Activated naive CD4-positive, alpha-beta T cell treated with Interleukin-2 at 50 U/mL for 16 hours (primary cell): ENCODE results near the gene TOGARAM1.
A peak's percentile ranks its signal among the peaks of the same experiment; 100 is the strongest.

Experiments used
- DNase-seq: peaks from one replicate; pipeline ENCODE4 v3.0.0-alpha.2; 2020

TOGARAM1 gene, protein sequence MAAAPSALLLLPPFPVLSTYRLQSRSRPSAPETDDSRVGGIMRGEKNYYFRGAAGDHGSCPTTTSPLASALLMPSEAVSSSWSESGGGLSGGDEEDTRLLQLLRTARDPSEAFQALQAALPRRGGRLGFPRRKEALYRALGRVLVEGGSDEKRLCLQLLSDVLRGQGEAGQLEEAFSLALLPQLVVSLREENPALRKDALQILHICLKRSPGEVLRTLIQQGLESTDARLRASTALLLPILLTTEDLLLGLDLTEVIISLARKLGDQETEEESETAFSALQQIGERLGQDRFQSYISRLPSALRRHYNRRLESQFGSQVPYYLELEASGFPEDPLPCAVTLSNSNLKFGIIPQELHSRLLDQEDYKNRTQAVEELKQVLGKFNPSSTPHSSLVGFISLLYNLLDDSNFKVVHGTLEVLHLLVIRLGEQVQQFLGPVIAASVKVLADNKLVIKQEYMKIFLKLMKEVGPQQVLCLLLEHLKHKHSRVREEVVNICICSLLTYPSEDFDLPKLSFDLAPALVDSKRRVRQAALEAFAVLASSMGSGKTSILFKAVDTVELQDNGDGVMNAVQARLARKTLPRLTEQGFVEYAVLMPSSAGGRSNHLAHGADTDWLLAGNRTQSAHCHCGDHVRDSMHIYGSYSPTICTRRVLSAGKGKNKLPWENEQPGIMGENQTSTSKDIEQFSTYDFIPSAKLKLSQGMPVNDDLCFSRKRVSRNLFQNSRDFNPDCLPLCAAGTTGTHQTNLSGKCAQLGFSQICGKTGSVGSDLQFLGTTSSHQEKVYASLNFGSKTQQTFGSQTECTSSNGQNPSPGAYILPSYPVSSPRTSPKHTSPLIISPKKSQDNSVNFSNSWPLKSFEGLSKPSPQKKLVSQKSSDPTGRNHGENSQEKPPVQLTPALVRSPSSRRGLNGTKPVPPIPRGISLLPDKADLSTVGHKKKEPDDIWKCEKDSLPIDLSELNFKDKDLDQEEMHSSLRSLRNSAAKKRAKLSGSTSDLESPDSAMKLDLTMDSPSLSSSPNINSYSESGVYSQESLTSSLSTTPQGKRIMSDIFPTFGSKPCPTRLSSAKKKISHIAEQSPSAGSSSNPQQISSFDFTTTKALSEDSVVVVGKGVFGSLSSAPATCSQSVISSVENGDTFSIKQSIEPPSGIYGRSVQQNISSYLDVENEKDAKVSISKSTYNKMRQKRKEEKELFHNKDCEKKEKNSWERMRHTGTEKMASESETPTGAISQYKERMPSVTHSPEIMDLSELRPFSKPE (N-terminal part only)

DNA sequence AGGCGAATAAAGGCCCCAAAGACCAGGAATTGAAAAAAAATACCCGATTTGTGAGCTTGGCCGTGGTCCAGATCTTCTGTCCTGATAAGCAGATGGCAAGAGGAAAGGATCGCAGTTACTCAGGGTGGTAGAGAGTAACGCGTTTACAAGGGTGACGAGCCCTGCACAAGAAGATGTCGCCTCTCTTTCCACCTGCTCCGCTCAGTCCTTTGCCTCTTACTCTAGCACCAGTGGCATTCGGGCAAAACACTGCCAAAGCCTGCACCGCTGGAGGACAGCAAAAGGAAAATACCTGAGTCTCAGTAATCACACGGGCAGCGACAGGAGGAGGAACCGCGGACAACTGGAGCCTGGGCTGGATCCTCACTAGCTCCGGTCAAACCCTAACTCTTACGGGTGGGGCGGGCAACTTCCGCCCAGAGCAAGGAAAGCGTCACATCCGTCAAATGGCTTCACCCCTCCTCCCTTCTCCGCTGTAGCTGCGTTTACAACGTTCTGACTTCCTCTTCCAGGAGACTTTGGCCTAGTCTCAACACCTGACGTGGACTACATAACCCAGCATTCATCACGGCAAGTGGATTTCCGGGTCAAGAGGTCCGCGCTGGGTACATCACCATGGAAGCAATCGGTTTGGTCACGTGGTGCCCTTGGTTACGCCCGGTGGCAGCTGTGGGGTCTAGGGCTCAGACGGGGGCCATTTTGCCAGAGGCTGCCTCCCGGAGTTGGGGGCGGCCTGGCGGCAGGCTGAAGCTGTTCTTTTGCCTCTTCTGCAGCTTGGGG lies at the start of gene TOGARAM1, which contains the start of gene KLHL28:
Gene TOGARAM1 (plus strand): TSS at position 637 of the 780 bp plus-strand sequence. CDS start 232 bp downstream, outside the sequence.
Gene KLHL28 (minus strand): TSS at position 394 of the 780 bp plus-strand sequence. CDS start 16,019 bp downstream, outside the sequence.
- DNase-seq = peak; percentile 96

DNA sequence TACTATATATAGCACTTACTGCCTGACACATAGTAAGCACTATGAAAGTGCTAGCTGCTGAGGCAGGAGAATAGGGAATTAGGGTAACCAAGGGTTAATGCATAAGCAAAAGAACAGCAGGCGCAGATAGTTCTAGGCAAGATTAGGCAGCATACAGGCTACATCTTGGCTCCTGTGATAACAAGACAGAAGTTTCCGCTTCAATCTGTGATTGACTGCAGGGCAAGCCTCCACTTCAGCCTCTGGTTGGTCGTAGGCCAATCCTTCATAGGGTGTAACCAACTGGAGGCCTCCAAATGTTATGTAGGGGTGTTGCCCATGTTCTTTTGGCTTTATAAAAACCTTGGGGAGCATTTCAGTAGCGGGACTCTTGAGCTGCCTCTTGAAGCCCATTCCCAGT lies 47.1 kb upstream of the TOGARAM1 start:
- DNase-seq = no peak

DNA sequence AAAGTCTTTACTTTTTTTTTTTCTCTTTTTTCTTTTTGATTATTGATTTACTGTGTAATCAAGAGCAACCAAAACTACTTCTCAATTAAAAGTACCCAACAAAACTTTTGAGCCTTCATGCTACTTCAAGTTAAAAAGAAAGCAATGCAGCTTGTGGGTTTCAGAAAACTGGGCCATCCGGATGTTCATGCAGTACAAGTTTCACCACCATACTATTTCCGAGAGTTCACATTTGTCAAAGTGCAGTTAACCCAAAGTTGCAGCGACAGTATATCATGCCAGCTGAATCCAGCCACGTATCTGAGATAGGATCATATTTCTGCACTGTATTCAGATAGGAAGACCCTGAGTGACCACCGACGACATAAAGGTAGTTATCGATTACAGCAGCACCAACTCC lies 33.2 kb upstream of the TOGARAM1 start:
- no peak for DNase-seq

DNA sequence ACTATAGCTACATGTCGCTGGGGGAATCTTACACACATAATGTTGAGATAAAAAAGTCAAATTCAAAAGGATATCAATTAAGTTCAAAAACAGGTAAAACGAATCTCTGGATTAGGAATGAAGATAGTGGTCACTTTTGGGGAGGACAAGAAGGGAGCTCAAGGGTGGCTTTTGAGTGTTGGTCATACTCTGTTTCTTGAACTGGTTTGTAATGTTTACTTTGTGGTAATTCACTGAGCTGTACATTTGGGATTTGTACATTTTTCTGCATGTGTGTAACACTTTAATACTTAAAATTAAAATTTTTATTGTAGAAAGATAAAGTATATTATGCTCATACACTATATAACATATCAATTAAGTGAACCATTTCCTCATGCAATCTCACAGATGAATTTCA lies 26.8 kb upstream of the TOGARAM1 start:
- DNase-seq = no peak

DNA sequence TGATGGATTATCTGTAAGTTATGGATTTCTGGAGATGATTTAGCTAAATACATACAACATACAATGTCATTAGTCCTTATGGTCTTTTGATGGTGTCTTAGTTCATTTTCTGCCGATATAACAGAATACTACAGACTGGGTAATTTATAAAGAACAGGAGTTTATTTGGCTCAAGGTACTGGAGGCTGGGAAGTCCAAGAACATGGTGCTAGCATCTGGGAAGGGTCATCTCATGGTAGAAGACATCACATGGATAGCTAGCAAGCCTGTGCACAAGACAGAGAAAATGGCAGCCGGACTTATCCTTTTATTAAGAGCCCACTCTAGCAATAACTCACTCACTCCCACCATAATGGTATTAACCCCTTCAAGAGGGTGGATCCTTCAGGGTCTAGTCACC lies 24.4 kb upstream of the TOGARAM1 start:
- no peak for DNase-seq

DNA sequence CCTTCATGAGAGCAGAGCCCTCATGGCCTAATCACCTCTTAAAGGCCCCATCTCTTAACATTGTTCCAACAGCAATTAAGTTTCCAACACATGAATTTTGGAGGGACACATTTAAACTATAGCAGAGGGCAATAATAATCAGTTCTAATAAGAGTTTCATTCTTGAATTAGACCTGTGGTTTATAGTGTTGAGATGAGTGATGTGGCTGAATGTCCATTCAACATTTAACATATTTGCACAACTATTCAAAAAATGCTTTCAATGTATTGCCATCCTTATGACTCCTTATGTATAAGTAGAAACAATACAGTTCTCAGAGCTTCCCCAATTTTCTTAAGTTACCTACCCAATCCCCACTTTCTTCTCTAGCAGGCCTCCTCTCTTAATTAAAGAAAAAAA lies 21.8 kb upstream of the TOGARAM1 start:
- DNase-seq = no peak

DNA sequence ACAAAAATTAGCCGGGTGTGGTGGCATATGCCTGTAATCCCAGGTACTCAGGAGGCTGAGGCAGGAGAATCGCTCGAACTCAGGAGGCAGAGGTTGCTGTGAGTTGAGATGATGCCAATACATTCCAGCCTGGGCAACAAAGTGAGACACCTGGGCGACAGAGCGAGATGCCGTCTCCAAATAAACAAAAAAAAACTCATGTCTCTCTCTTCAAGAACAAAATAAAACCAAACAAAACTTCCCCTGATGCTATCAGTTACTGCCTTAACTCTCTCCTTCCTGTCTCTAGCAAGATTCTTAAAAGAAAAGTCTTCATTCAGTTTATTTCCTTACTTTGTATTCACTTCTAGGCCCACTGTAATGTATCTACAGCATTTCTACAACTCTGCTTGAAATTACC lies 21.0 kb upstream of the TOGARAM1 start:
- DNase-seq = no peak

DNA sequence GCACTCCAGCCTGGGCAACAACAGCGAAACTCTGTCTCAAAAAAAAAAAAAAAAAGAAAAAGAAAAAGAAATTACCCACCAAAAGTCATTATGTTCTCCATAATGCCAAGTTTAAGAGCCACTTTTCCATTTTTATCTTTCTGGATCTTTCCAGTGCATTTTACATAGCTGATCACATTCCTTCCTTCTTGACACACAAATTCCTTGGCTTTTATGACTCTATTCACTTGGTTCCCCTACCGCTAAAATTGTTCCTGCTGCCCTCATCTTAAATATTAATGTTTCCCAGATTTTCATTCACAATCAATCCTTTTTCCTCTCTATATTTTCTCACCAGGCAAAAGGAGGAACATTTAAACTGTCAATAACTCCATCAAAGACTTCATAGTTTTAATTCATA lies 20.4 kb upstream of the TOGARAM1 start:
- DNase-seq = no peak

DNA sequence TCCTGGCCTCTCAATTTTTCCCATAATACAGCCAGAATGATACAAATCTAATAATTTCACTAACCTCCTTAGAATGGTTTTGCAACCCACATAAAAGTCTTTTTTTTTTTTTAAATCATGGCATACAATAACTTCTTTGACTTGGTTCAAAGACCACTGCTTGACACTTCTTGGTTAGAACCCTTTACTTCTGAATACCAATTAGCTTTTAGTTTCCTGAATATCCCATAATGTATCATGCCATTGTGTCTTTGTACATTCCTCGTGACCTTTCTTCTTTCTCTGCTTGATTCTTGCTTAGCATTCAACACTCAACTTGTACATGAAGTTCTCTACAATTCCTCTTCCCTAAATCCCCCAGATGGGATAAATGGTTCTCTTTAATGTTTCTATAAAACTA lies 19.6 kb upstream of the TOGARAM1 start:
- no peak for DNase-seq

DNA sequence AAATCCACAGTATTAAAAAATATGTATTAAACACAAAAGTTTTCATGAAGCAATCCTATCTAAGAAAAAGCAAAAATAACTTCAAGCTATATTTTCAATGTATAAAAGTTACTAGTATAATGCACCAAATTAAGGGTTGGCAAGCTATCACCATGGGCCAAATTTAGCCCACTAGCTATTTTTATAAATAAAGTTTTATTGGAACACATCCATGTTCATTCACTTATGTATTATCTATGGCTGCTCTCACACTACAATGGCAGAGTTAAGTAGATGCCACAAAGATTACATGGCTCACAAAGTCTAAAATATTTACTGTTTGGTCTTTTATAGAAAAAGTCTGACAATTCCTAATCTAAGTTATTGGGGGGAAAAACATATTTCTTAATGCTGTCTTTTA lies 17.9 kb upstream of the TOGARAM1 start:
- no peak for DNase-seq

DNA sequence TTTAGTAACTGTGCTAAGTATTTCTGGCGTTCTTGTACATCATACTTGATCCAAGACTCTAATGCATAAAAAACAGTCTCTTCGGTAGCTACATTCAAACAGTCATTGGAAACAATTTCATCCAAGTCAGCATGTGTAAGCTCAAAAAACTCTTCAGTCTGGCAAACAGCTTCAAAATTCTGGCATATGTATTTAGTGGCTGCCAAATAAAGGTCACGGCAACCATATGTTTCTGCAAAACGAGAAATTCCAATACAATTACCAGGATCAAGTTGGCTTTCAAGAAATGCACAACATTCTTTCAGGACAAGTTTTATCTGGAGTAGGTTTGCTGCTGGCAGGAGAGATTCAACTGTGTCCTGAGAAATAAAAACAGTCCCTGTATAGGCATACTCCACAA lies 16.7 kb upstream of the TOGARAM1 start:
- no peak for DNase-seq

DNA sequence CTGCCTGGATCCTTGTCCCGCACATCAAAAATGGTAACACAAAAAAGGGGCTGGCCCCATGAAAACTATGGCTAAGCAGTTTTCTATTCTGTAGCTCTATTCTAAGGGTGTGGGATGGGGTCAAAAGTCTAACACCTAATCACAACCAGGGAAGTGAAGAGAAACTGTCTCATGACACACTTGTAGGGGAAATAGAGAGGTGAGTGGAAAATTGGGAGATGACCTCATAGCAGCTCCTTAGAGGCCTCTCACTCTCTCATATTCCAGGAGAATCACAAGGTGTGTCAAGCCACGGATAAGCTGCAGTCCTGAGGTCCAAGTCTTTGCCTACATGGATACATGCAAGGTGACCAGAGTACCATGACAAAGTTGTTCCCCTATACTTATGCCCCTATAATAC lies 10.9 kb upstream of the TOGARAM1 start:
- DNase-seq = no peak

DNA sequence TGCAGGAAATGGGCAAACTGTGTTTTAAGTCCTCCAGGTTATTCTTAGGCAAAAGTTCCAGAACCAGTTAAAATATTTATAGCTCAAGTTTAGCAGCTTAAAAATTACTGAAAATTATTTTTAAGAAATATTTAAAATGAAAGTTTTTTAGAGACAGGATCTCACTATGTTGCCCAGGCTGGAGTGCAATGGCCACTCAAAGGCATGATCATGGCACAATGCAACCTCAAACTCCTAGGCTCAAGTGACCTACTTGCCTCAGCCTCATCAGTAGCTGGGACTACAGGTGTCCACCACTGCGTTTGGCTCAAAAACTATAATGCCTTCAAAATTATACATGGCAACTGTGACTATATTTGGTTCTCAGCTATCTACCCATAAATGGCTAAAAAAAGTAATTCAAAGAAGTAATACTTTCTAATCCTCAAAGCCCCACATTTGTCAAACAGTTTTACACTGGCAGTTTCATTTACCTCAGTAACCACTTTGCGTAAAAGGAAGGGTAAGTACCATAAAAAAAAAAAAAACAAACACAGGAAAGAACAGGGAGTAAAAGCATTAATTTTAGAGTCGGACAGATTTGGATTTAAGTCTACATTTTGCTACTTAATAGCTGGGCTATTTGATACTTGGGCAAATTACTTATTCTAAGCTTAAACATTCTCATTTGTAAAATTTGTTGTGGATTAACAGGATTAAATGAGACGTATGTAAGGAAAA lies 9.4 kb upstream of the TOGARAM1 start:
- DNase-seq = no peak

DNA sequence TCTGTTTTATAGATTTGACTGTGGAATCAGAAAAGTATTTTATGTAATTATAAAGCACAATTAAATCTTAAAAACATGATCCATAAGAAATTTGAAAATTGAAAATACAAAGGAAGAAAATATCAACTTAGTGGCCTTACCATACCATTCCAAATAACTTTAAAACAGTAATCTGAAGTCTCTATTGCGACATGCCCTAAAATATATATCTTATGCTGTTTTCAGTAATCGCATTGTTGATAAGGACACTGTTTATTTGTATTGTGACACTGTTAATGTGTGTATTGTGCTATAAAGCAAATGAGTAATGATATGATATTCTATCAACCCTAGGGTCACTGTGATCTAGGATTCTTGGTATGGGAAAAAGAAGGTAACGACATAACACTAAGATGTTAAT lies 7.2 kb upstream of the TOGARAM1 start:
- DNase-seq = no peak

DNA sequence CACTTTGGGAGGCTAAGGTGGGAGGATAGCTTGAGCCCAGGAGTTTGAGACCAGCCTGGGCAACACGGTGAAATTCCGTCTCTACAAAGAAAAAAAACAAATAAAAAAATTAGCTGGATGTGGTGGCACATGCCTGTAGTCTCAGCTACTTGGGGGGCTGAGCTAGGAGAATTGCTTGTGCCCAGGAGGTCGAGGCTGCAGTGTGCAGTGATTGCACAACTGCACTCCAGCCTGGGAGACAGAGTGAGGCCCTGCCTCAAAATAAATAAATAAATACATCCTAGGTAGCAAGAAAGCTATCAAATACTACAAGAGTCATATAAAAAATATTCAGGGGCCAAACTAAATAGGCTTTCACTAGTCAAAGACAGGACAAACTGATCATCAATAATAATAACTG lies 6.5 kb upstream of the TOGARAM1 start:
- no peak for DNase-seq

DNA sequence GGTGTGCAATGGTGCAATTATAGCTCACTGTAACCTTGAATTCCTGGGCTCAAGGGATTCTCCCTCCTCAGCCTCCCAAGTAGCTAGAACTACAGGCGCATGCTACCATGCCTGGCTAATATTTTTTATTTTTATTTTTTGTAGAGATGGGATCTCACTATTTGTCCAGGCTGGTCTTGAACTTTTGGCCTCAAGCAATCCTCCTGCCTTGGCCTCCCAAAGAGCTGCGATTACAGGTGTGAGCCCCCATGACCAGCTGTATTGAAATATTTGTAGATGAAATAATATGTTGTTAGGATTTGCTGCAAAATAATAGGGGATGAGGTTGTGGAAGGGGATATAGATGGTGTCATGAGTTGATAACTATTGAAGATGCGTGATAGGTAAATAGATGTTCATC lies 5.1 kb upstream of the TOGARAM1 start:
- no peak for DNase-seq

DNA sequence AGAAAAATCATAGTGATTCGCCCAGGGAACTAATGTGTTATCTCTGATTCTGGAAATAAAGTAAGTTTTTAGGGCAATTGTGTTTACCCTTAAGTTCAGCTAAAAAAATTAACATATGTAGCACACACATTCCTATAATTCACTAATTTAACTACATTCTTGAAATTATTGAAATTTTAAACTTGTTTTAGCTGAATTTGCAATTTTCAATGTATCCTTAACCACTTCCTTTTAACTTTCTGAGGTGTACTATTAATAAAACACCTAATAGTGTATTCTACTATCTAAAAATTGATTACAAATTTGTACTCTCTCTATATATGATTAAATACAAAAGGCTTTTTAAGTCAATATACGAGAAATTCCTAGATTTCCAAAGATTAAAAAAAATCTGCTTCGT lies 2.5 kb upstream of the TOGARAM1 start:
- DNase-seq = no peak

DNA sequence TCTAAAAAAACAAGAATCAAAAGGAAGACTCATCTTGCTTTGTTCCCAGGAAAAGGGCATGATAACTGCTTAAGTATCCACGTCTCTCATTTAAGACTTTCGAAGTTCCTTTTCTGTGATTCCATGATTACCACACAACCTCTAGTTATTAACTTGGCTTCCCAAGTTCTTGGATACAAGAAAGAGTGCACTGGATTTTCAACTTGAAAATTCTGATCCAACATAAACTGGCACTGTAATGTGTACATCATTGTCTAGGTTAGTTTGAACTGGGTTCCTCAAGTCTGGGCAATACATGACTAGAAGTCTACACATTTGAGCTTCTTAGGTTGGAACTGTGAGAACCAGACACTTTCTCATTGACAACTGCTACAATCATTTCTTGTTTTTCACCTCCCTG lies 1.8 kb upstream of the TOGARAM1 start:
- no peak for DNase-seq

DNA sequence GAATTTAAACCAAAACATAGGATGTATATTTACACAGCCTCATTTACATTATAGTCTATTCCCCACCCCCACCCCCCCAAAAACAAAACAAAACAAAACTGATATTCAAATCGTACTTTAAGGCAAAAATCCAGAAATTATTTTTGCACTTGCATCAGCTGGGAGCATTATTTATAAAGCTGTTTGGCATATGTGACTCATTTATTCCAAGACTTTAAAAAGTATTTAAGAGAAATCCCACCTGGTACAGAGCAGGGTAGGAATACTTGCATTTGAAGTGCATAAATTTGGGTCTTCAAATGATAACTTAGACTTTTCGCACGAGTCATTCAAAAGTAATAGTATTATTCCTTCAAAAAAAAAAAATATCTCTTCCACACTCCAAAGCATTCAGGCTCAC lies 1.3 kb upstream of the TOGARAM1 start:
- DNase-seq = no peak

DNA sequence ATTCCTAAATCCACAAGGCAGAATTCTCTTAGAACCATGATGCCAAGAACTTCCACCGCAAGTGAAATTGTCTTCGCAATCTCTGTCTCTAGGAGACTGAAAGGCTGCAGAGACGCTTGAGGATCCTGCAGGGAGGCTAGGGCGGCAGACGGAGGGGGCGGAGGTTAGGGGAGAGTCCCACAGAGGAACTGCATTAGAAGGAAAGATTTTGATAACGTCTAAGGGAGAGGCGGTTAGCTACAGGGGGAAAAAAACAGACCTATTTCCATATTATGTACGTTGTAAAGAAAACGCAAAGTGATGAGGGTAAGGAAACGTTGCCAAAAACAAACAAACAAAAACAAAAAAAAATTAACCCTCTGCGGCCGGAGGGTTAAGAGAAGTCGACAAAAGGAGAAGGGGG lies 838 bp upstream of the TOGARAM1 start:
- peak; percentile 67 for DNase-seq

DNA sequence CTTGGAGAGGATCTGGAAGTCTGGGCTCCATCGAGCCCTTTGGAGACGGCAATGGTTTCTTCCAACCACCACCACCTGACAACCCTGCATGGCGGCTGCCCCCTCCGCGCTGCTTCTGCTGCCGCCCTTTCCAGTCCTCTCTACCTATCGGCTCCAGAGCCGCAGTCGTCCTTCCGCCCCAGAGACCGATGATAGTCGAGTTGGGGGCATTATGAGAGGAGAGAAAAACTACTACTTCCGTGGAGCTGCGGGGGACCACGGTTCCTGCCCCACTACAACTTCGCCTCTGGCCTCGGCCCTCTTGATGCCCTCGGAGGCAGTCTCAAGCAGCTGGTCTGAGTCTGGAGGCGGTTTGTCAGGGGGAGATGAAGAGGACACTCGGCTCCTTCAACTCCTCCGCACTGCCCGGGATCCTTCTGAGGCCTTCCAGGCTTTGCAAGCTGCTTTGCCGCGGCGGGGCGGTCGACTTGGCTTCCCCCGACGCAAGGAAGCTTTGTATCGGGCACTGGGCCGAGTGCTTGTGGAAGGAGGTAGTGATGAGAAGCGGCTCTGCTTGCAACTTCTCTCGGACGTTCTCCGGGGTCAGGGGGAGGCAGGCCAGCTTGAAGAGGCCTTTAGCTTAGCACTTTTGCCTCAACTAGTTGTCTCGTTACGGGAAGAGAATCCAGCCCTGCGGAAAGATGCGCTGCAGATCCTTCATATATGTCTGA lies 499 bp downstream of the TOGARAM1 start:
- DNase-seq = no peak
